Measurements from ENCODE around the gene C11orf16.

Gene C11orf16

DNA sequence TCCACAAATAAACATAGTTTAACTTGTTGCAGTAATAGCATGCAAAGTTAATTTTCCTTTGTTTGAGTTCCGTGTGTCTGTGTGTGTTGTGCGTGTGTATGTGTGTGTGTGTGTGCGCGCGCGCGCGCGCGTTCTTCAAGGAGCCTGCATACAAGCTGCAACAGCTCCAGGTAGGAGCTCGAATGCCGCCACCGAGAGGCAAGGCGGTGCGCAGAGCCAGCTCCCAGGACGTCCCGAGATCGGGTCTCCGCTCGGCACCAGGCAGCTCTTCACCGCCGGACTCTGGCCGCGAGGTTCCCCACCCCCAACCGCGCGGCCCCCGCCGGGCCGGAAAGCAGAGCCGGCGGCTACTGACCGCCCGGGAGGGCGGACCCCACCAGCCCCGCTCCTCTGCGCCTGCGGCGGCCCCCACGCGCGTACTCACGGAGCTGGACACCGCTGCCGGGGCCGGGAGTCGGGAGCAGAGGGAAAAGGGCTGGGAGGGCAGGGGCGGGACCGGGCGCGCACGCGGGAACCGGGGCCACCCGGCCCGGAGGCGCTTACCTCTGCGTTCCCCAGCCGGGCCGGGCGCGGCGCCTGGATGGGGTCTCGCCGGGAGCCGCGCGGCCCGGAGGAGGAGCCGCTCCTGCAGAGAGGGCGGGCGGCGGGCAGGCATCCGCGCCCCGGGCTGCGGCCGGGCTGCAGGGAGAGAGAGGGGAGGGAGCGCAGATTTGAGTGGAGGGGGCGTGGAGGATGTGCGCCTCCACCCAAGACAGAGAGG is 62.2 kb downstream of the C11orf16 start:
- Mint-ChIP-seq H3K4me3 (peak overlapping the region; percentile 91 to 98 (median 98)), H3K36me3 (ENCODE audit: low read depth) (no peaks in the 10 kb centered on the region), H3K4me1 (peaks cover 59% of the 10 kb centered on the region), H3K27ac (peak overlapping the region; percentile 96 to 99 (median 99)), H3K9me3 (no peaks in the 10 kb centered on the region), H3K27me3 (ENCODE audit: low read depth) (no peaks in the 10 kb centered on the region)
- TF ChIP-seq, protein P1, sequence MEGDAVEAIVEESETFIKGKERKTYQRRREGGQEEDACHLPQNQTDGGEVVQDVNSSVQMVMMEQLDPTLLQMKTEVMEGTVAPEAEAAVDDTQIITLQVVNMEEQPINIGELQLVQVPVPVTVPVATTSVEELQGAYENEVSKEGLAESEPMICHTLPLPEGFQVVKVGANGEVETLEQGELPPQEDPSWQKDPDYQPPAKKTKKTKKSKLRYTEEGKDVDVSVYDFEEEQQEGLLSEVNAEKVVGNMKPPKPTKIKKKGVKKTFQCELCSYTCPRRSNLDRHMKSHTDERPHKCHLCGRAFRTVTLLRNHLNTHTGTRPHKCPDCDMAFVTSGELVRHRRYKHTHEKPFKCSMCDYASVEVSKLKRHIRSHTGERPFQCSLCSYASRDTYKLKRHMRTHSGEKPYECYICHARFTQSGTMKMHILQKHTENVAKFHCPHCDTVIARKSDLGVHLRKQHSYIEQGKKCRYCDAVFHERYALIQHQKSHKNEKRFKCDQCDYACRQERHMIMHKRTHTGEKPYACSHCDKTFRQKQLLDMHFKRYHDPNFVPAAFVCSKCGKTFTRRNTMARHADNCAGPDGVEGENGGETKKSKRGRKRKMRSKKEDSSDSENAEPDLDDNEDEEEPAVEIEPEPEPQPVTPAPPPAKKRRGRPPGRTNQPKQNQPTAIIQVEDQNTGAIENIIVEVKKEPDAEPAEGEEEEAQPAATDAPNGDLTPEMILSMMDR (IDR thresholded peaks at IDR 0.05; ENCODE audit: unreplicated experiment in 3 of 3): no peak

Measured in nephron (organoid).